HG03135 (cell line): ENCODE measurements around the gene CADPS2.
"Not testable (repeated sequence)": the region's sequence is repeated elsewhere in the genome, so short reads cannot be mapped to it uniquely, and the experiment has no call there.

ENCODE experiments used
- ATAC-seq: cut with Tn5 transposase; IDR thresholded peaks from one replicate; pipeline ENCODE4 v1.9.1; 2021; ENCODE audit warnings: mild to moderate bottlenecking, moderate library complexity; ENCODE audit not compliant: unreplicated experiment

The CADPS2 gene

GRCh38 chr7:122717356-122718089, 168.7 kb downstream of the CADPS2 start:
- no peak for ATAC-seq

DNA sequence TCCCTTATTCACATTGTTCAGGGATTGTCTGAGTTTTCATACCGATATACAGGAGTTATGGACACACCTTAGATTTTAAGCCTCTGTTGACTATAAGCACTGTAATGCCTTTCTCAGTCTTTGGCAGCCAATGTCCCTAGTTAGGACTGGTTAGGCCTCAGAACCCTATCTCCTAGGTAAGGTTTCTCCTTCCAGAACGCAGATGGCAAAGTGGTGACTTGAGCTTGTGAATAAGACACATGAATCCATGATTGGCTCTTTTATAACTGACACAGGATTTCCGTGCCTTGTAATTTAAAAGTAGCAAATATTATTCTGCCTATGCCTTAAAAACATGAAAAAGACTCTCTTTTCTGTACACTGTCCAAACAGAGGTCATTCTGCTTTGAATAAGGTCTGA, 171.1 kb downstream of the CADPS2 start:
- ATAC-seq: no peak

DNA sequence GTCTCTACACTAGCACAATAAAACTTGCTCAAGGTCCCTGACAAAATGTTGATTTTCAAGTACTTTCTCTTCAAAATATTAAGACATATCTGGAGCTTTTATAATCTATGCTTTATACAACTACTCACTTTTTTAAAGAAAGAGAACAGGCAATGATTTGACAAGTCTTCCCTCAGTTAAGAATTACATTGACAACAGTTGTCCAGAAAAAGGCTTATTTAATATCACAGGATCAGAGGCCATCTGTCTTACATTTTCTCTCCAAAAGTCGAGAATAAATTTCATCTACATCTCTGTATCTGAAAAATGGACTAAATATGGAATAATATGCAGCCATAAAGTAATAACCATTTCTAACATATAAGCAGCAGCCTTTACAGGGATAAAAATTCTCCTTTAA, 175.3 kb downstream of the CADPS2 start:
- no peak for ATAC-seq

DNA sequence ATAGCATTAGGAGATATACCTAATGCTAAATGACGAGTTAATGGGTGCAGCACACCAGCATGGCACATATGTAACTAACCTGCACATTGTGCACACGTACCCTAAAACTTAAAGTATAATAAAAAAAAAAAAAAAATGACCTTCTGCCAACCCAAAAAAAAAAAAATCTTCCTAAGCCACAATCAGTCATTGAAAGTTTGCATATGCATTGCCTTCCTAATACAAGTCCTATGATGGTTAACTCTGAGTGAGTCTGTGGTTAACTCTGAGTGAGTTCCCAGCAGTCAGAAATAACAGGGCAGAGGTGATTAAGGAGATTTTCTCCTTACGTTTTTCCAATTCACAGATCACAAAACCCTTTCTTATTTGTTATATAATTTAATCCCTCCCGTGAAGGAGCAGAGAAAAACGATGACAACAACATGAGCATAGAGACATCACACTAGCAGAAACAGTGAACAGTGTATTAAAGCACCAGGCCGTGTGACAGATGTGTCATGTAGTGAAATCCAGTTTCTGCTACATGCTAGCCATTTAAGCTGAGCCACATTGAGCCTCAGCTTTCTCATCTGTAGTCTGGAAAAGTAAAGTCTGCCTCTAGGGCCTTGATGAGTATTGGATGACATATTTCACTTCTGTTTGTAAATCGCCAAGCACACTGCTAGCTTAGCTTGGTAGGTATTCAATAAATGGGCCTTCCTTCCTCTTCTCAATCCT, 176.2 kb downstream of the CADPS2 start:
- ATAC-seq: no peak

GRCh38 chr7:122706836-122707235, 179.4 kb downstream of the CADPS2 start:
- no peak for ATAC-seq

GRCh38 chr7:122702872-122703510, 183.3 kb downstream of the CADPS2 start, which contains the start of gene RNF148:
RNF148 (minus strand) TSS chr7:122702922; CDS start chr7:122702750, 172 bp downstream.
- no peak for ATAC-seq

- no peak for ATAC-seq
Measured at GRCh38 chr7:122699017-122699416, 187.2 kb downstream of the CADPS2 start, which contains the start of gene RNF133. RNF133 (minus strand) TSS chr7:122699117; CDS start chr7:122698918, 199 bp downstream.

DNA sequence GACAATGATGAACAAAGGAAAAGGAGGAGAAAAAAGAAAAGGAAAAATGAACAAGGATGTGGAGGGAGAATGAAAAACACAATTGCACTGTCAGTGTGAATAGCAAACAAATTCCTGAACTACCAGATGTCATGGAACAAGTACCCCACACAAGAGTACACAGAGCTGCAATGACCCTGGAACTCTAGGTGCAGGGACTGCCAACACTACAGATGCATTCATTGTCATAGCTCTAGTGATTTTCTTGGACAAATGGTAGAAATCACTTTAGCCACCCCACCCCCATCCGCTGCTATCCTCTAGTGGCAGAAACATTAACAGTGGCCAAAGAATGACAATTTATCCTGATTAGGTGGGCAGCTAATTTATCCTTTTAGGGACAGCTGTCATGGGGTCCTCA, 190.4 kb downstream of the CADPS2 start:
- ATAC-seq: no peak

DNA sequence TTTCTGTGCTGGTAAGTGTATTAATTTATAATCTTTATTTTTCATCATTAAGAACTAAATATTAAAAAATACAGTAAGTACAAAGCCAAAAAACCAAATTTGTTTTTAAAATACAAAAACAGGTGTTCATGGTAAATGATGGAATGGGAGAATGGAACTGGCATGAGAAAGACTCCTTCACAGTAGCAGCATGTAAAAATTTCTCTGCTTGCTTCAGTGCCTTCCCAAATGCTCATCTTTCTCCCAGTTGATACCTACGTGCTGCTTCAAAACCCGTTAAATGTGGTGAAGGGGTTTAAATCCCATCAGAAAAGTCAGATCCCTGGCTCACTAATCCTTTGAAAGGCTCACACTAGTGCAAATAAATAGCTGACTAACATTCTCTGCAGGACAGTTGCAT, 191.6 kb downstream of the CADPS2 start:
- ATAC-seq: no peak

GRCh38 chr7:122692769-122693309, 193.4 kb downstream of the CADPS2 start:
- no peak for ATAC-seq

DNA sequence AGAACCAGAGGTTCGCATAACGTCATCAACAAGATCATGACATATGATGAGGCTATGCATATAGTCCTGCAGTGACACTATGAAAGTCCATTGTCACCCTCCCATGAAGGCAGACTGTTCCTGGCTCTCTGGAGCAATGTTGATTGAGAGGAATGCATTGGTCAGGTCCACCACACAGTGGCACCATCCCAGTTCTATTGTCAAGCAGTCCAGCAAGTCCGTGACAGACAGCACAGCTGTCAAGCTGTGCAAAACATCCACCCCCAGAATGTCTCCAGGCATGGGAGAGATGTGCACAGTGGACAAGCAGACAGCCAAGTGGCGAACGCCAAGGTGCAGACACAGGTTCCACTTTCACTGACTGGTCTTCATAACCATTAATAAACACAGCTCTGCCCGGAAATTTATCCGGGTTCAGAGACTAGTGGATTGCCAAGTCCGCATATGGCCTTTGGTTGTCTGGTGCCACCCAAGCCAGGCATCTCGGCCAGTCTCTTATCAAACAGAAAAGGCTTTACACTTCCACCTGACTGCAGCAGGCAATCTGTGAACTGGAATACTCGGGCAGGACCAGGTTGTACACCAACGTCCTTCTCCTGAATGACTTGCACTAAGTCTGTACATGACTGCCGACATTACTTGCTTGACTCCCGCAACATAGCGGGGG, 194.6 kb downstream of the CADPS2 start:
- no peak for ATAC-seq

- ATAC-seq: no peak
Measured at GRCh38 chr7:122689346-122690109, 196.7 kb downstream of the CADPS2 start.

GRCh38 chr7:122688400-122688998, 197.8 kb downstream of the CADPS2 start:
- no peak for ATAC-seq

DNA sequence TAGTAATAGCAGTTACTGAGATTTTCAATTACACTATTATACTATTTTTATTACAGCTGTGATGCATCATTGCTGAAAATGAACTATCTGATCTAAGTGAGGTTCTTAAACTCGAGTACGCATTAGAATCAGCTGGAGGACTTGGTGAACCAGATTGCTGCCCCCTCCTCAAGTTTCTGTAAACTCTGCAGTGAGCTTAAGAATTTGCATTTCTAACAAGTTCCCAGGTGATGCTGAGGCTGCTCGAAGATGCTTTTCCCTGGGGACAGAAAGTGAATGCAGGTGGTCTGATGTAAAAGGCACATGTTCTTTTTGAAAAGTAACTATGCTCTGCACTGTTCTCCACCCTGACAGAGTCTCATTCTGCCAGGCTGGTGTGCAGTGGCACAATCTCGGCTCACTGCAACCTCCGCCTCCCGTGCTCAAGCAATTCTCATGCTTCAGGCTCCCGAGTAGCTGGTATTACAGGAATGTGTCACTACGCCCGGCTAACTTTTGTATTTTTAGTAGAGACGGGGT, 199.8 kb downstream of the CADPS2 start:
- no peak for ATAC-seq

DNA sequence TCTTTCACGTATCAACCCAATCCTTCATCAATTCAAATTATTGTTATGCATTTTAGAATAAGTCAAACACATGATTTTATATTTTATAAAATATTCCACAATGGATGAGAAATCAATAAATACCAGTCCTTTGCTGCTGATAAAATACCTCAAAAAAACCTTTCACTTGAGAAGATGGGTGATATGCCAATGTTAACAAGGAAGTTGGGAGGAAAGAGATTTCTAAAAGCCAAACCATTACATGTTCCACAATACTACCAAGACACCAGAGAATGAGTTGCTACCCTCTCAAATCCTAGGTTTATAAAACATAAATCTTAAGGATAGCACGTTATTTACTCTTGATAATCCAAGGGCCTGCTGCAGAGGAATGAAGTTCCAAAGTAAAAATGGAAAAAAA, 201.8 kb downstream of the CADPS2 start:
- no peak for ATAC-seq

- ATAC-seq: no peak
Measured at GRCh38 chr7:122682815-122683550, 203.3 kb downstream of the CADPS2 start.

DNA sequence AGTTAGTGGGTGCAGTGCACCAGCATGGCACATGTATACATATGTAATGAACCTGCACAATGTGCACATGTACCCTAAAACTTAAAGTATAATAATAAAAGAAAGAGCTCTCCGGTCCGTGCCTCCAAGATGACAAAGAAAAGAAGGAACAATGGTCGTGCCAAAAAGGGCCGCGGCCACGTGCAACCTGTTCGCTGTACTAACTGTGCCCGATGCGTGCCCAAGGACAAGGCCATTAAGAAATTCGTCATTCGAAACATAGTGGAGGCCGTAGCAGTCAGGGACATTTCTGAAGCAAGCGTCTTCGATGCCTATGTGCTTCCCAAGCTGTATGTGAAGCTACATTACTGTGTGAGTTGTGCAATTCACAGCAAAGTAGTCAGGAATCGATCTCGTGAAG, 205.1 kb downstream of the CADPS2 start:
- not testable (repeated sequence) for ATAC-seq

GRCh38 chr7:122679813-122680212, 206.4 kb downstream of the CADPS2 start:
- ATAC-seq: no peak

- not testable (repeated sequence) for ATAC-seq
Measured at GRCh38 chr7:122679269-122679709, 207.0 kb downstream of the CADPS2 start.
